HG03558 (cell line): Measurements from ENCODE around the gene TRAP1.

ENCODE experiments used
- ATAC-seq: cut with Tn5 transposase; IDR thresholded peaks from one replicate; pipeline ENCODE4 v1.9.1; 2021; ENCODE audit warnings: moderate number of reproducible peaks; ENCODE audit not compliant: unreplicated experiment; ENCODE audit errors: extremely low read depth

The TRAP1 gene

GRCh38 chr16:3654249-3654991 is 62.9 kb downstream of the TRAP1 start, which contains the start of gene DNASE1:
Gene DNASE1 (plus strand): TSS chr16:3654691. CDS start chr16:3655374, 683 bp downstream.
- no peak for ATAC-seq

GRCh38 chr16:3652373-3653195 is 64.7 kb downstream of the TRAP1 start:
- no peak for ATAC-seq

- no peak for ATAC-seq
These were observed 65.6 kb downstream of the TRAP1 start for GRCh38 chr16:3651461-3652372.

GRCh38 chr16:3650631-3651265 is 66.6 kb downstream of the TRAP1 start:
- no peak for ATAC-seq

GRCh38 chr16:3646348-3646920 is 70.9 kb downstream of the TRAP1 start:
- no peak for ATAC-seq

- no peak for ATAC-seq
These were observed 71.6 kb downstream of the TRAP1 start for GRCh38 chr16:3645504-3646347.

GRCh38 chr16:3645108-3645503 is 72.2 kb downstream of the TRAP1 start:
- no peak for ATAC-seq

- ATAC-seq: no peak
These were observed 74.1 kb downstream of the TRAP1 start for GRCh38 chr16:3643095-3643730.

GRCh38 chr16:3642397-3643094 is 74.8 kb downstream of the TRAP1 start:
- ATAC-seq: no peak

- ATAC-seq: no peak
These were observed 75.4 kb downstream of the TRAP1 start for GRCh38 chr16:3641801-3642396.

- no peak for ATAC-seq
These were observed 76.5 kb downstream of the TRAP1 start for GRCh38 chr16:3640632-3641501.

GRCh38 chr16:3640207-3640606 is 77.1 kb downstream of the TRAP1 start:
- no peak for ATAC-seq

GRCh38 chr16:3638916-3639644 is 78.2 kb downstream of the TRAP1 start:
- no peak for ATAC-seq

GRCh38 chr16:3637371-3637923 is 79.9 kb downstream of the TRAP1 start:
- no peak for ATAC-seq

GRCh38 chr16:3625911-3626732 is 91.2 kb downstream of the TRAP1 start:
- ATAC-seq: no peak
